Right ventricle myocardium inferior (tissue), 1 donor: ENCODE measurements around the gene TXNRD2. TPM values are rescaled to one million over a fixed set of nuclear protein-coding genes. Genes with fewer than 3 reads are reported as not detected.

ENCODE experiments used
- ATAC-seq: fragments of 200-7000 bp; cut with Tn5 transposase; one replicate; pipeline ENCODE4 v1.9.1; 2020; ENCODE audit warnings: mild to moderate bottlenecking, moderate library complexity
- DNase-seq: peaks from one replicate; pipeline ENCODE4 v3.0.0; 2021; ENCODE audit errors: missing footprints
- intact Hi-C: fragments of 100-400 bp; cut with DNase I; formaldehyde crosslinking; loops from one replicate; pipeline ENCODE4 v1.11.0; 2022
- total RNA-seq: library from RNA; stranded (reverse); fragmentation: NEBNext Ultra II Directional; extraction: Animal tissue kit (Norgen Biotek cat#: 25700); gene quantifications from one replicate; pipeline ENCODE4 v1.2.1, GENCODE V29; 2021
- donor health status: DM: no; HTN: yes; CAD: no; lungs with severe emphysema.

TXNRD2 gene
- total RNA-seq, 1 donor from 2014 or later = 40.9 TPM

DNA sequence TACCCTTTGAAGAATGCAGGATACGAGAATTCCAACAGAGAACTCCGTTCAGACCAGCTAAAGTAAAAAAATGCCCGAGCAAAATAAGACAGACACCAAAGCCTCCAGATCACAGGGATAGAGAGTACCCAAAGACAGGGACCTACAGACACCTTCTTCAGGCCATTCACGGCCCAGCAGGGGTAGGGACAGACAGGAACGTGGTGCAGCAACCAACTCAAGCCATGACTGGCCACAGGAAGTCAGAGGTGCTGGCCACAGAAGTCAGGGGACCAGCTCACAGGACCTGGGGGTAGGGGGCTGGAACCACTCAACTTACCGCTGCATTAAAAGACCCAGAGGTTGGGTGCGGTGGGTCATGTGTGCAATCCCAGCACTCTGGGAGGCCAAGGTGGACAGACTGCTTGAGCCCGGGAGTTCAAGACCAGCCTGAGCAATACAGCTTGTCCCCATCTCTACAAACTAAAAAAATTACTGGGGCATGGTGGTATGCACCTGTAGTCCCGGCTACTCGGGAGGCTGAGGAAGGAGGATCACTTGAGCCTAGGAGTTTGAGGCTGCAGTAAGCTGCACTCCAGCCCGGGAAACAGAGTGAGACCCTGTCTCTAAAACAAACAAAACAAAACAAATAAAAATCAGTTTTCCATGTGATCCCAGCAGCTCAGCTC, 39.9 kb downstream of the TXNRD2 start:
- ATAC-seq = no peak
- intact Hi-C loops = no loop called here
- DNase-seq = no peak

DNA sequence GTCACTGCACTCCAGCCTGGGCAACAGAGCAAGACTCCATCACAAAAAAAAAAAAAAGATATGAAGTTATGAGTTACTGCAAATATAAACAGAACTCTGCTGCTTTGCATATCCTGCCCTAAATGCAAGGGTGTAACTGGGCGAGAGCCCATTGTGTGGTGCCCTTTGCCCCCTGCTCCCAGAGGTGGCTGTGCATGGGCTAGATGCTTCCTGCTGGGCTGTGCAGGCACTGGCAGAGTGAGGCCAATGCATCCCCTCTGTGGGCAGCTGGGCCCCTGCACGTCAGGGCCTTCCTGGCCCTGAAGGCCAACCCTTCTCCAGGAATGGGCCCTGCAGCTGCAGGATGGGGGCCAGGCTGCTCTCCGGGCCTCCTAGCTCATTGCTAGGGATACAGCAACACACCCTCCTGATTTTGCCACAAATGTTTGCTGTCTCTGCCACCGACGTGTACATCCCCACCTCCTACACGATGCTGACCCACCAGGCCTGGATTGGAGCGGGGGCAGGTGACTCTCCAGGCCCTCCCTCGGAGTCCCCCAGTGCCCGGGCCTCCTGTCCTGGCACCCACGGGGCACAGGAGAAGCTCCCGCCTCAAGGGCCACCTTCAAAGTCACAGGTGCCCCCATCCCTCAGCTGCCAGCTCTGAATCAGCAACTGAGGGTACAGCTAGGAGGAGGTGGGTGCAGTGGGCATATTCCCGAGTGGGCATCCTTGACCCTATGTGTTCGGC, 40.7 kb downstream of the TXNRD2 start:
- intact Hi-C loops = no loop called here
- ATAC-seq = no peak
- DNase-seq = peak; percentile 32

DNA sequence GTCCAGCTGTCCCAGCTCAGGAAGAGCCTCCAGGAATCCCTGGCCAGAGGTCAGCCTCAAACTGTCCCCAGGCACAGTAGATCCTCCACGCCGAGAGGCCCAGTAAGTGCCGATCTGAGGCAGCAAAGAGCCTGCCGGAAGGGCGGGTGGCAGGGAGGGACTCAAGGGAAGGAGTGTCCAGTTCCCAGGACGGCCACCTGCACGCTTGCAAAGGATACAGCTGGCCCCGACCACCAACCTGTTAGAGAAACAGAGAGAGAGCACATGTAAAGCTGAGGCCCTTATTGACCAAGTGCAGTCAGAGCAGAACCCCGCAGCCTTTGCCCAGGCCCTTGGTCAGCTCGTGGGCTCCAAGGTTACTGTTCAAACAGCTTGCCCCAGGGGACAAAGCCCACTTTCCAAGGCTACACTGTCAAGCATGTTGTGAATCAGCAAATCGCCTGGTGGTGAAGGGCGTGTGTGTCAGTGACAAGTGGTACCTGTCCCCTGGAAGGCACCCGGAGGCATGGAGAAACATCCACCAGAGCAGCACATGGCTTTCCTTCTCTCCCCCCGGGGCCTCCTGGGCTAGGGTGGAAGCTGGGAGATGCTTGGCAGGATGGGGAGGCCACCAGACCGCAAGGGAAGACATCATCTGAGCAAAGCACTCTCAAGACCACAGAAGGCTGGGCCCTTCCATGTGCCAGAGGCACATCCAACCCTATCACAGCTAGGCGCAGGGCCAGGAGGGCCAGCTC, 42.6 kb downstream of the TXNRD2 start:
- intact Hi-C loops = no loop called here
- ATAC-seq (no peak), DNase-seq (peak; percentile 15)

DNA sequence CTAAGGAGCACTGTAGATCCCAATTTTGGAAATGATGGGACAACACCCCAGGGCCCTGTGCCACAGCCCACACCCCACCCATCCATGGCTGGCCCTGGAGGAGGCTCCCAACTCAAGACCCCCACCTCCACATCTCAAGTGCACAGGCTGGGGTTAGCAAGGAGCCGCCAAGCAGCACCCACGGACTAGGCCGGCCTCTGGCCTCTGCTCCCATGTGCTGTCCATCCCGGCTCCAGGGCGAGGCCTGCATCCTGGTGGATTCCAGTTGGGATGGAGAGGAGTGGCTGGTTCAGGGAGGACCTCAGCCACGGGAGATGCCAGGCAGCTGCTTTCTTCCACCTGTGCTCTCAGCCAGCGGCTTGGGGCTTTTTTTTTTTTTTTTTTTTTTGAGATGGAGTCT, 43.5 kb downstream of the TXNRD2 start:
- DNase-seq (no peak), ATAC-seq (no peak)
- intact Hi-C loops = no loop called here

DNA sequence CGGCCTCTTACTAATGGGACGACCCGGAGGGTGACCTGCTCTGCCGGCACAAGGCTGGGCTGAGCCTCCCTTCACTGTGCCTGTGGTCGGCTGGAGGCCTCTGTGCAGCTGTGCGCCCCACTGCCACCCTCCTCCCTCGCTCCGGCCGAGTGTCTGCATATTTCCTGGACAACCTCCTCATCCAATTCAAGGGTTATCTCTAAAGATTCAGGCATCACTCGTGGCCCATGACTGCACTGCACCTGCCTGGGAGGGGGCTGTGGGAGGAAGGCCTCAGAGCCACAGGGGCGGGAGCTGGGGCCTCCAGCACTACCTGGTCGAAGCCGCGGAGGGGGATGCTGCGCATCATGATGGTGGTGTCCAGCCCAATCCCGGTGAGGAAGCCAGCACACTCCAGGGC, 43.9 kb downstream of the TXNRD2 start:
- DNase-seq (no peak), ATAC-seq (no peak)
- intact Hi-C loops = no loop called here

DNA sequence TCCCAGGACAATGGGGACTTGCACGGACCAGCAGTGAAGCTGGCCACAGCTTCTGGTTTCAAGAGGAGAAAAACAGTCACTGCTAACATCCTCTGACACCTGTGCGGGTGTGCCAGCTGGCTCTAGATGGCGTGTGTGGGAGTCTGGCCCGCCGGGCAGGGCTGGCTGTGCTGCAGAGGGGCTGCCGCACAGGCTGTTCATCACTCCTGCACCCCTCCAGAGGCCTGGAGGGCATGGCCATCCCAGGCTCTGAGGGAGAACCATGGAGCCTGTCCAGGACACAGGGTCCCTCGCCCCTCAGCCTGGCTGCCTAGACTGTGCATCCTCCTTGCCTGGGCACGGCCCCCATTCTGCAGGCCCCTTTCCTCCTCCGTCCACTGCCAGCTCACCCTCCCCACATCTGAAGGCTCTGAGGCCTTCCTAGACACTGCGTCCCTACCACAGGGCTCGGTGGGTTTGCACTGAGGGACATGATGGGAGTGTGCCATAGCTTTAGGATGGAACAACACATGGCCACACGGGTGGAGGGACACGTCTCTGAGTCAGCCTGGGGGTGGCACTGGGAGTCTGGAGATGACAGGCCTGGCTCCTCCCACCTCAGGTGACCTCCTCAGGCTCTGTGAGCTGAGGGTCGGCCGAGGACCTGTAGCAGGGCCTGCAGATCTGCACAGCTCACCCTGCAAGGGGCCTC, 44.8 kb downstream of the TXNRD2 start:
- ATAC-seq = no peak
- intact Hi-C loops = no loop called here
- no peak for DNase-seq

DNA sequence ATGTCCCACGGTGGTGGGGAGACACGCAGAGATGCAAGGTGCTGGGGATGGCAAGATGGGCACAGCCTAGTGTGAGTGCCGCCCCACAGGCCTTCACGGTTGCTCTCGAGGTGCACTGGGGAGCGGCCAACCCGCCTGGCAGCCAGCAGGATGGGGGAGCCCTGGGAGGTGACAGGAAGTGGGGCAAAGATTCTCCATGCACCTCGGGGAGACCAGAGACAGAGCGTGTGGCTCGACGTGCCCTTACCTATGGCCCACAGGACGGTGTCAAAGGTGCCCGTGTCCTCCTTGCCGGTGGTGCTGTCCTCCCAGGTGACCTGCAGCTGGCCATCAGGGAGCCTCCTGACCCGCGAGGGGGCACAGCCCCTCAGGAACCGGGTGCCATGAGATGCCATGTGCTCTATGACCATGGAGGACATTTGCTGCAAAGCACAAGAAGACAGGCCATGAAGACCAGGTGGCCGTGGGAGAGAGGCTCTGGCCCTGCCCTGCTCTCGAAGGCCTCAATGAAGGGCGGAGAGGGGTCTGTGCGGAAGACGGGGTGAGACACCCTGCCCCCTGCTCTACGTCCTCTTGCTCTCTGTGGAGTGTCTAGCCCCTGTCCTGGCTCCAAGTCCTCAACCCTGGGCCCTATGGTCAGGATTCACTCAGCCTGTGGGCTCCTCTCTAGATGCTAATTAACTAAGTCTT, 46.3 kb downstream of the TXNRD2 start:
- intact Hi-C loops = no loop called here
- DNase-seq (no peak), ATAC-seq (no peak)

DNA sequence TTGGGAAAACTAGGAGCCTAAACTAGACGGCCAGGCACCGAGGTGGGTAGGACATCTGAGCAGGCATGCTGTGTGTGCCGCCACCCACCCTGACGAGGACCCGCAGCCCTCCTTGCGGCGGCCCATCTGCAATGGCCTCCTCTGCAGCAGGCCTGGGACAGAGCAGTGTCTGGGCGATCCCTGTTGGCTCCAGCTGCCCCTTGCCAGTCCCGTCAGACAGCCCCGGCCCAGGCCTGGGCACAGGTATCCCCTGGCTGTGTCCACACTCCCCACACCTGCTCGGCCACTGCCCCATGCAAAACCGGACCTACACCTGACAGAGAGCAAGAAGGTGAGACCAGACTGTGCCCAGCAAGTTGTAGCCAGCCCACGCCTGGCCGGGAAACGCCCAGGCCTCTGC, 48.3 kb downstream of the TXNRD2 start:
- DNase-seq (no peak), ATAC-seq (no peak)

DNA sequence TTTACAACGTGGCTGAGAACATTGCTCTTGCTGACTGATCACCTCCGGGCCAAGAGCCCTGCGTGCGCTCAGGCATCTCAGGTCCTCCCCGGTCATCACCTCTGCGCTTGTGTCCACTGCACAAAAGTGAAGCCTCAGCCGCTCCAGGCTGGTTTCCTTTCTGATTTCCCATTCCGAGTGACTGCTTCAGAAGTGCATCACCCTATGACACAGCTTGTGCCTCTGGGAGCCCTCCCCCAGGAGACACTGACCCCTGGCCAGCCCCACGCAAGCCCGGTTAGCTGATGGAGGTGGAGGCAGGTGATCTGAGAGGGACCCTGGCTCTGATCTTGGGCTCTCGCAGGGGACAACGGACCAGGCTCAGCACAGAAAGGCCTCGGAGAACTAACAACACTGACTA, 48.7 kb downstream of the TXNRD2 start:
- intact Hi-C loops = no loop called here
- DNase-seq (no peak), ATAC-seq (no peak)

More for the DNA sequence above, 48.3 kb downstream of the TXNRD2 start:
- intact Hi-C loops = no loop called here

DNA sequence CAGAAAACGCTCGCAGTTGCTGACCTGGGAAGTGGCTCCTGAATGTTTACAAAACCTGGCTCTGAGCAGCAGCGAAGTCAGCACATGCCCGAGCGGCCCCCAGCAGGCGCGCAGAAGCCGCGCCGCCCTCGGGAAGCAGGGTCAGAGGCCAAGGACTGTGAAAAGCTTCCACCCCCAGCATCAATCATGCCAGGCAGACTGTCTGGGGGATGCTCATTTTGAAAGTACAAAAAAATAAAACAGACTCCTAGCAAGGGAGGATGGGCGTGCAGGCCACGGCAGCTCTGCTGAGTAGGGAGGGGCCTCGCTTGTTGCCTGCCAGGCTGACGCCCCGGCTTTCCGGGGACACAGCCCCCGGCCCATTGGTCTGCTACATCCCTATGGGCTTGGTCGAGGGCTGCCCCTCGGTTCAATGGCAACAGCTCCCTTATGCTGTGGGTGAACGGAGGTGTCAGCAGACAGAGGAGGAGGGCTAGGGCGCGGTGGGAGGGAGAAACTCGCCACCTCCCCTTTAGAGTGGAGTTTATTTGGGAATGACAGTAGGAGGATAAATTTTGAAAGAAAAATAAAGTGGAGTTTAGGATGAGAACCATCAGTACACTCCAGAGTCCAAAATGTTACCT, 49.2 kb downstream of the TXNRD2 start:
- DNase-seq (no peak), ATAC-seq (no peak)
- intact Hi-C loops = no loop called here

DNA sequence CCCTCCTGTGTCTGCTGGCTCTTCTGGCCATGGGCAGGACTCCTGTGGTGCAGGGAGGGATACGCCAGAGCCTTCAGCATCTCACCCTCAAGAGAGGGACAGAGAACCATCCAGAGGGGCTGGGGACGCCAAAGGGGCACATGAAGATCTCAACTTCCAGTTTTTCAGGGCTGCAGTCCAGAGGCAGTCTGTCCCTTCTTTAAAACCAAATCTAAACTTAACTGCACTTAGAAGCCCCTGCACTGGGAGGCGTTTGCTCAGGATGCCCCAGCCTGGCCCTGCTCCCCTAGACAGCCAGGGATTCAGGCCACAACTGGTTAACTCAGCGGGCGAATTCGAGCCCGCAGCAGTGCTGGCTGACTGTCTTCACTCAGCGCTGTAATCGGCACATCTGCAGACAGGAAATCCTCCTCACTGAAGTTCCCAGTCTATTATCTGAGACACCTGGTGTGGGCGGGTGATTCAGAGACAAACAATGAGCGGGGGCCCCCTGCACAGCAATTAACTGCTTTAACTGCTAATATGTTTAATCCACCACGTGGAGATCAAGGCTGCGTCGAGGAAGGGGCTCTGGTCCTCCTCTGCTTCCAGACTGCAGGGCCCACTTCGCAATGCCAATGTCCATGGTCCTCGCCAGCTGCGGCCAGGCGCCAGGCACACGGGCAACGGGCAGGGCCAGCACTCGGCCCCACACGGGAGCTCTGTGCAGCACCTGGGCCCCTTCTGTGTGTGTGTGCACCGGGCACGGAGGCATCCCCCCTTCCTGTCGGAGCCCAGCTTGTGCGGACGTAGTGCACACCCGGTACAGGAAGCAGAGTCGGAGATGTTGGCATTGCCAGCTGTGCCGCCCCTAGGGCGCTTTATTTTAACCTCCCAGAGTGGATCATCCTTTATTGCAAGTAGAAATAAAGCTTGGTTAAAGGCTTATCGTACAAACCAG, 50.0 kb downstream of the TXNRD2 start:
- ATAC-seq (no peak), DNase-seq (peak; percentile 42)
- intact Hi-C loops = no loop called here

DNA sequence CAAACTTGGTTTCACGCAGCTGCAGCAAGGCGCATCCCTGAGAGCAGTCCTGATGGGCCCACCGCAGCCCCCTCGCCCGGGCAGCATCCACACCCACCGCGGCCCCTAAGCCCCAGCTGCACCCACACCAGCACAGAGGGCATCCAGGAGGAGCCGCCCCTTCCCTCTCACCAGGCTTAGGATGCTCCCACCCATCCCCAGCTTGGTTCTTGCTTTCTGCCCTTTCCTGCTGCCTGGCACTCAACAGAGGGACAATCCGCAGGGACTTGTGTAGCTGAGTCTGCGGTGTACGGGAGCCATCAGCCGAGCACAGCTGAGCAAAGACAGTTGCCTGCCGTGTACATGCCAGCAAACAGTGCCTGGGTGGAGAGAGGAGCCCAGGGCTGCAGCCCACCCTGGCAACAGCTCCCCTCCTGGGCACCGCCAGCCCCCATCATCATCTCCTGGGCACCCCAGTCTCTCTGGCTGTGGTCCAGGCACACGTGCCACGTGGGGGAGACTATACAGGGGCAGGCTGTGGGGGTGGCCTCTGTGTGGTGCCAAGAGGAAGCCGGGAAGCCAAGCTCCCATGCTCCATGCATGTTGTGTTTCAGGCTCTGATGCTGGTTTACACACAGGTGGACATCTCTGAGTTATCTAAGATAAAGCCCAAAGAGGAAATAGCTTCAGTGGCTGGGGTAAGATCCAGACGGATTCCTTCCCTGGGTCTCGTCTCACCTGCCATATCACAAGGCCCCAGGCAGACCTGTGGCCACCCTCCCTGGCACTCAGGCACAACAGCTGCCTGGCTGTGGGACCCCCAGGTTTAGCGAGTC, 50.9 kb downstream of the TXNRD2 start:
- intact Hi-C loops = no loop called here
- ATAC-seq (no peak), DNase-seq (peak; percentile 41)

DNA sequence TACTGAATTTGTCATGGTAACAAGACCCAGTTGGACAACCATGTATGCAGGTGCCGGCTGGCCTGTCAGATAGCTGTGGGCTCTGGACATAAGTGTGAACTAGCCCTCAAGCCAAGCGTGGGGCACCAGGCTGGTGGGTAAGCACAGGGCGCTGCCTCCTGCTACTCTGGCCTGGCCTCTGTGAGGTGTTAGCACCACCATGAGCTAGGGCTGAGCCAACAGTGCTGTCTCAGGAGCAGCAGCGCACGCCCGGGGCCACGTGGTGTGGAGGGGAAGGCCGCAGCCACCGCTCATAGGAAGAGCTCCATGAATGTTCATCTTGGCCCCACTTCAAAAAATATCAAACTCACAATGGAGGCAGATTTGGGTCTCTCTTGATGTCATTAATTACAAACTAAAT, 51.7 kb downstream of the TXNRD2 start:
- intact Hi-C loops = no loop called here
- ATAC-seq (no peak), DNase-seq (peak; percentile 52)

DNA sequence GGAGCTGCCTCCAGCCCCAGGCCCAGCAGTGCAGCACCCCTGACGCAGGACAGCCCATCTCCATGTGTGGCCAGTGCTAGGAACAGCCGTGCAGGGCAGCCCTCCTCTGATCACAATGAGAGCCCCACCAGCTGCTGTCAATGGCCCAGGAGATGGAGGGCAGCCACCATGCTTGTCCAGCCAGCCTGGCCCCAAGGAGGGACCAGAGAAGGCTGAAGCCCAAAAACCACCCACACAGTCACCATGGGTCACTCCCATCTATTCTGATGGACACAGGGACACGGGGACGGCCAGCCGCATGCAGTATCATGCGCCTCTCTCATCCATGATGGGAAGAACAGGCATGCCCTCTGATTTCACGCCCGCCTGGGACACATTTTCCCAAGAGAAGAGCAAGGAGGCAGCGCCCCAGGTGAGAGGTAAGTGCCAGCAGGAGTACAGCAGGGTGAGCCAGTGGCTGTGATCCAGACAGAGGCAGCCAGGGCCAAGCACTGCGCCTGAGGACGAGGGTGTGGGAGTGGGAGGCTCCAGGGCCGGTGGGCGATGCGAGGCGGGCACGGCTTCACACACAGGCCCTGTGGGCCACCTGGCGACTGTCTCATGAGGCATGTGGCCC, 53.4 kb downstream of the TXNRD2 start:
- intact Hi-C loops = no loop called here
- peak; percentile 34 for DNase-seq

DNA sequence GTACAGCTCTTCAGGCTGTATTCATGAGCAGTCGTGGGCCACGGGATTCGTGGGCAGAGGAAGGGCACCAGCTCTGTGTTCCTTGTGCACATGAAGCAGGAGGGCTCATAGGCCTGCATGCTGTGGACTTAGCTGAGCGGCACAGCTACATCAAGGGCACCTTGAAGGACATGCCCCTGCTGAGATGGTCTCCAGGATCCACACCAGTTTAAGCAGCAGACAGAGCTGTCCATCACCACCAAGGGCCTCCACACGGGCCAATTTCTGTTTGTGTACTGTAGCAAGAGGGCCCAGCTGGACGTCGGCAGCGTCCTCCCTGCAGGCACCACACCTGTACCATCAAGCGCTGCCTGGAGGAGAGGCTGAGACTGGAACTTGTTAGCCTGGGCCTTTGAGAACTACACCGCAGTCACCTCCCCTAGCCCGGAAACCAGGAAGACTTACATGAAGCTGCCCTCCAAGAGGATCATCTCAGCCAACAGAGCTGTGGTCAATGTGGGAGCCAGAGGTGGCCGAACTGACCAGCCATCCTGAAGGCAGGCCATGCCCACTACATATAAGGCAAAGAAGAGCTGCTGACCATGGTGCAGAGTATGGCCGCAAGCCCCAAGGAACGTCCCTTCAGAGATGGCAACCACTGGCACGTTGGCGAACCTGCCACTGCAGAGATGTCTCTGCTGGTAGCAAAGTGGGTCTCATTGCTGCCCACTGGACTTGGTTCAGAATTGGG, 54.2 kb downstream of the TXNRD2 start:
- intact Hi-C loops = no loop called here
- no peak for ATAC-seq
- peak; percentile 61 for DNase-seq

More for the DNA sequence above, 53.4 kb downstream of the TXNRD2 start:
- ATAC-seq = no peak
